Epithelial cell of esophagus (primary cell): ENCODE measurements around the gene ZBTB4.

Source experiments
- DNase-seq: peaks from one replicate; pipeline ENCODE4 v3.0.0; 2010; ENCODE audit warnings: low read depth
- H3K4me3 ChIP-seq: 2 replicates; pipeline ENCODE4 v1.5.1; 2011; ENCODE audit warnings: mild to moderate bottlenecking, low read length, control low read depth
- TF ChIP-seq, protein P1 (sequence below): IDR thresholded peaks from 2 replicates; pipeline ENCODE4 v1.5.1; 2011; ENCODE audit warnings: low read depth, mild to moderate bottlenecking, low read length, control low read depth, inconsistent platforms; ENCODE audit not compliant: insufficient read depth; ENCODE audit errors: missing control alignments

Gene ZBTB4

GRCh38 chr17:7426203-7426863 is 53.1 kb downstream of the ZBTB4 start:
- no peak for DNase-seq
- H3K4me3 ChIP-seq, result no peak overlapping the region
- TF ChIP-seq, protein P1, sequence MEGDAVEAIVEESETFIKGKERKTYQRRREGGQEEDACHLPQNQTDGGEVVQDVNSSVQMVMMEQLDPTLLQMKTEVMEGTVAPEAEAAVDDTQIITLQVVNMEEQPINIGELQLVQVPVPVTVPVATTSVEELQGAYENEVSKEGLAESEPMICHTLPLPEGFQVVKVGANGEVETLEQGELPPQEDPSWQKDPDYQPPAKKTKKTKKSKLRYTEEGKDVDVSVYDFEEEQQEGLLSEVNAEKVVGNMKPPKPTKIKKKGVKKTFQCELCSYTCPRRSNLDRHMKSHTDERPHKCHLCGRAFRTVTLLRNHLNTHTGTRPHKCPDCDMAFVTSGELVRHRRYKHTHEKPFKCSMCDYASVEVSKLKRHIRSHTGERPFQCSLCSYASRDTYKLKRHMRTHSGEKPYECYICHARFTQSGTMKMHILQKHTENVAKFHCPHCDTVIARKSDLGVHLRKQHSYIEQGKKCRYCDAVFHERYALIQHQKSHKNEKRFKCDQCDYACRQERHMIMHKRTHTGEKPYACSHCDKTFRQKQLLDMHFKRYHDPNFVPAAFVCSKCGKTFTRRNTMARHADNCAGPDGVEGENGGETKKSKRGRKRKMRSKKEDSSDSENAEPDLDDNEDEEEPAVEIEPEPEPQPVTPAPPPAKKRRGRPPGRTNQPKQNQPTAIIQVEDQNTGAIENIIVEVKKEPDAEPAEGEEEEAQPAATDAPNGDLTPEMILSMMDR, result no peak

DNA sequence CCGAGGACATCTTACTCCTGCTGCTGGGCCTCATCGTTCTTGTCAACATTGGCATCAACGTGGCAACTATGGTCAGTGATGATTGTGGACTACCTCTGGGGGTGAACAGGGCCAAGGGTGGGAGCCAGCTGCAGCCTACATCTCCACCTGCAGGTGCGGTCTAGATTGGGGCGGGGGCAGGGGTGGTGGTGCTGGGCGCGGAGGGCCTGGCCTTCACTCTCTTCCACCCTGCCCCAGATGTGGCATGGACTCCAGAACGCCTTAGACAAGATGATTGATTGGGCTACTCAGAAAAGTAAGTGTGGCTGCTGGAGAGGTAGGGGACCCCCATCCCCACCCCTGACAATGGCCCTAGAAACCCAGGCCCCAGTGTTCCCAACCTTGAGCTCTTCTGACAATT is 53.7 kb downstream of the ZBTB4 start:
- no peak overlapping the region for H3K4me3 ChIP-seq
- TF ChIP-seq, protein P1, result no peak
- no peak for DNase-seq

GRCh38 chr17:7425316-7425715 is 54.1 kb downstream of the ZBTB4 start, which contains the start of gene SPEM2:
SPEM2 (plus strand) TSS chr17:7425616; CDS start chr17:7425689, 73 bp downstream.
- DNase-seq, result no peak
- TF ChIP-seq, protein P1, result no peak
- no peak within 1 kb of the TSS for H3K4me3 ChIP-seq

DNA sequence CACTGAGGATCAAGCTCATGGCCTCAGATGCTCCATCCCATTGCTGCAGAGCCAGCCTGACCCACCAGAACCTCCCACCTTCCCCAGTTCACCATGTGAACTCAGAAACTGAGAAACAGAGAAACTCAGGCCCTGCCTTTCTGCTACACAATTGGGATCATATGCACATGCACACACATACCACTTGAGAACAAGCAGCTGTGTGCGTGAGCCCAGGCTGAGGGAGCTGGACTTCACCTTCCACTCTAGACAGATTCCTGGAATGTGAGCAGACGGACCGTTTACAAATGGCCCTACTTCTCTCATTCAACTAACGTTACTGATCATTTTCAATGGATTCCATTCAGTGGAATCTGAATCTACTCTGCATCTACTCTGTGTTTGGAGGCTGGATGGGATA is 55.8 kb downstream of the ZBTB4 start:
- DNase-seq, result no peak

GRCh38 chr17:7421186-7421585 is 58.2 kb downstream of the ZBTB4 start:
- TF ChIP-seq, protein P1, result no peak
- H3K4me3 ChIP-seq, result no peak overlapping the region
- DNase-seq, result no peak

More for the DNA sequence above, 55.8 kb downstream of the ZBTB4 start:
- TF ChIP-seq, protein P1, result no peak
- no peak overlapping the region for H3K4me3 ChIP-seq

- no peak within 1 kb of the TSS for H3K4me3 ChIP-seq
- TF ChIP-seq, protein P1, result no peak
- DNase-seq, result no peak
Measured at GRCh38 chr17:7419819-7420610, 59.4 kb downstream of the ZBTB4 start, which contains the start of gene SPEM1. SPEM1 (plus strand) TSS chr17:7420324; CDS start chr17:7420385, 61 bp downstream.
